Naive B cell (primary cell): ENCODE results near the gene NET1. TPM values are rescaled to one million over a fixed set of nuclear protein-coding genes. Genes with fewer than 3 reads are reported as not detected.
"Not testable (repeated sequence)": the region's sequence is repeated elsewhere in the genome, so short reads cannot be mapped to it uniquely, and the experiment has no call there.

Experiments
- ATAC-seq, 2 donors: fragments of 150-1000 bp; cut with Tn5 transposase; 2 replicates each; pipeline ENCODE4 v1.10.0; 2021; ENCODE audit warnings: low read depth in 2 of 2, mild to moderate bottlenecking in 2 of 2, moderate library complexity in 2 of 2
- DNase-seq: peaks from one replicate; pipeline ENCODE4 v3.0.0; 2022
- H3K27ac Mint-ChIP-seq, 6 donors: one replicate each; pipeline ENCODE4 v1.8.0; 2020 to 2022; ENCODE audit warnings: mild to moderate bottlenecking in 6 of 6, mixed read lengths in 6 of 6, moderate library complexity in 5 of 6, inconsistent platforms in 2 of 6
- H3K27me3 Mint-ChIP-seq, 3 donors: one replicate each; pipeline ENCODE4 v1.8.0; 2021 to 2022; ENCODE audit warnings: mixed read lengths in 3 of 3, mild to moderate bottlenecking in 1 of 3
- H3K36me3 Mint-ChIP-seq, 2 donors: one replicate each; pipeline ENCODE4 v1.8.0; 2020 to 2022; ENCODE audit warnings: mixed read lengths in 2 of 2, inconsistent platforms in 1 of 2, mild to moderate bottlenecking in 1 of 2
- H3K4me1 Mint-ChIP-seq, 3 donors: one replicate each; pipeline ENCODE4 v1.8.0; 2020 to 2022; ENCODE audit warnings: mixed read lengths in 3 of 3, inconsistent platforms in 1 of 3, mild to moderate bottlenecking in 1 of 3, moderate library complexity in 1 of 3
- H3K4me3 Mint-ChIP-seq, 8 donors: one replicate each; pipeline ENCODE4 v1.8.0; 2020 to 2022; ENCODE audit warnings: mild to moderate bottlenecking in 8 of 8, mixed read lengths in 8 of 8, moderate library complexity in 8 of 8, inconsistent platforms in 2 of 8
- H3K9me3 Mint-ChIP-seq, 7 donors: one replicate each; pipeline ENCODE4 v1.8.0; 2020 to 2022; ENCODE audit warnings: mixed read lengths in 7 of 7, mild to moderate bottlenecking in 5 of 7, inconsistent platforms in 2 of 7, moderate library complexity in 1 of 7
- polyA plus RNA-seq, 6 donors: library from polyadenylated mRNA; unstranded; fragments of 300-500 nt; fragmentation: Illumina TruSeq; gene quantifications; one replicate each; pipeline ENCODE4 v1.2.3, GENCODE V29; 2021; ENCODE audit warnings: low read depth in 6 of 6

NET1 gene
- polyA plus RNA-seq, 6 donors from 2014 or later, result 3.7 to 6.0 (median 4.2) TPM; not detected in 1

GRCh38 chr10:5406918-5407317 is 5.4 kb upstream of the NET1 start:
- Mint-ChIP-seq H3K36me3 (peaks cover 0 to 4% of the 10 kb centered on the region in 2 donors), H3K27ac (no peak overlapping the region), H3K9me3 (peaks cover 0 to 15% (median 0%) of the 10 kb centered on the region in 7 donors), H3K27me3 (peaks cover 14 to 28% (median 17%) of the 10 kb centered on the region in 3 donors), H3K4me1 (peaks cover 0 to under 1% (median 0%) of the 10 kb centered on the region in 3 donors), H3K4me3 (no peak overlapping the region)
- DNase-seq (no peak), ATAC-seq (no peak)

- Mint-ChIP-seq H3K9me3 (peaks cover 0 to 15% (median 0%) of the 10 kb centered on the region in 7 donors), H3K27me3 (peaks cover 14 to 24% (median 17%) of the 10 kb centered on the region in 3 donors)
- not testable (repeated sequence) for H3K4me1 Mint-ChIP-seq, H3K27ac Mint-ChIP-seq, H3K36me3 Mint-ChIP-seq, H3K4me3 Mint-ChIP-seq, ATAC-seq, DNase-seq
These were observed 1.6 kb upstream of the NET1 start for GRCh38 chr10:5410787-5411186.

DNA sequence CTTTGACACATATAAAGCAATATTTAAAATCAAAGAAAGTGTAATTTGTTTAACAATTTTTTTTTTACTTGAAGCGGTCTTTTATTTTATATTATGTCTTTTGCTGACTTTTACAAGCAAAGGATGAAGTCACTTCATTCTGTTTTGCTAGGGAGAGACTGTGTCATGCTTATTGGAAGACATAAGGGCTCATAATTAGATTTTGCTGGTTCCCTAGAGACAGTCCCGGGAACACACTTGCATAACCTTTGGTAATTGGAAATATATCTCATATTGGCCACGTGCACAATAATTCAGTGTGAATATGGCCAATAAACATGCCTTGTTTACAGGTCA is 448 bp upstream of the NET1 start:
- H3K4me3 Mint-ChIP-seq, result peak overlapping the region in 6 of 8 donors; percentile 73 to 91 (median 88)
- ATAC-seq (no peak), DNase-seq (no peak)
- H3K4me1 Mint-ChIP-seq, result peaks cover 0 to 5% (median 0%) of the 10 kb centered on the region in 3 donors
- peaks cover 14 to 26% (median 17%) of the 10 kb centered on the region in 3 donors for H3K27me3 Mint-ChIP-seq
- H3K36me3 Mint-ChIP-seq, result peaks cover 0 to 4% of the 10 kb centered on the region in 2 donors
- no peak overlapping the region for H3K27ac Mint-ChIP-seq
- H3K9me3 Mint-ChIP-seq, result peaks cover 0 to 15% (median 0%) of the 10 kb centered on the region in 7 donors

DNA sequence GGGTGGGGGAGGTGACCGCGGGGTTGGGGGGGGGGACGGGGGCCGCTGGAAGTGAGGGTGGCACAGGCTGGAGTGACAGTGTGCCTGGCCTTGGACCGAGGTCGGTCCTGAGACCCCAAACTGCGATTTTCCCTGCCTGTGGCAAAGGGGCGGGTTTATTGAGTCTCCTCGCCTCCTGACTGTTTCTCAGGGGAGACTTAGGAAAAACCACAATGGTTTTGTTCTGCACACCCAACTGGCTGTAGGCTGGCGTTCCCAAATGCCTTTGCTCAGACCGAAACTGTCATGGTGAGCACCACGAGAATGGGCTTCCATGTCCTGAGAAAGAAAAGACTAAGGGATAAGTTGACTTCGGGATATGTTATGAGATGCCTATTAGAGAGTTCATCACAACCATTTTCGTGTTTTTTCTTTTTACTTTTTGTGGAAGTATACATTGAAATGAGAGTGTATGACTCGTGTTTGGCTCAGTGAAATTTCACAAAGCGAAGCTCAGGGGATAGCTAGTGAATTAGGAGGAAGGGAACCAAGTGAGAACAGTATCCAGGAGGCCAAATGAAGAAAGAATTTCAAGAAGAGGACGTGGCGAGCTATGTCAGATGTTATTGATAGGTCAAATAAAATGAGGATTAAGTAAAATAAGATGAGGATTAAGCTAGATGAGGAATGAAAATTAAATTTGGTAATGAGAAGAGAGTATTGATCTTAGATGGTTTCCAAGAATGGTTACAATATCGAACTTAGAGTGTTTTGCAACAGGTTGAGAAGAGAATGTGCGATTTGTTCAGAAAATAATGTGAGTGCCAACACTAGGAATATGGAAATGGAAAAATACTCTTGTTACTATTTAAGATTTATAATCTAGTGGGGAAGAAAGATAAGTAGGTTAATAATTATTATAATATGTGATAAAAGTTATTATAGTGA is 918 bp downstream of the NET1 start:
- Mint-ChIP-seq H3K4me1 (peaks cover 0 to 5% (median 0%) of the 10 kb centered on the region in 3 donors), H3K27ac (no peak overlapping the region), H3K9me3 (peaks cover 0 to 19% (median 2%) of the 10 kb centered on the region in 7 donors), H3K36me3 (peaks cover 0 to 4% of the 10 kb centered on the region in 2 donors), H3K4me3 (no peak overlapping the region), H3K27me3 (peaks cover 14 to 21% (median 17%) of the 10 kb centered on the region in 3 donors)
- DNase-seq (no peak), ATAC-seq (no peak)

DNA sequence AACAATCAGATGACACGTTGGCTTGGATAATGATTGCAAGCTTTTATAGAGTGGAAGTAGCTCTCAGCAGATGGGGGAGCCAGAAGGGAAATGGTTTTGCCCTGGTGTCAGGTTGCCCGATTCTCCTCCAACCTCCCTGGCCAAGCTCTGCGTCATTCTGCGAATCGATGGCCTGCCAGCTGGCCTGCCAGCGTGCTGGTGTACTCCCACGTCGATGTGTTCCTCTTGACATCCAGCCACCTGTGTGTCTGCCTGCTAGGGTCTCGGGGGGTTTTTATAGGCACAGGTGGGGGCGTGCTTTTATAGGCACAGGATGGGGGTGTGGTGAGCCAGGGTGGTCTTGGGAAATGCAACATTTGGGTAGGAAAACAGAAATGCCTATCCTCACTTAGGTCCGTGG is 4.6 kb downstream of the NET1 start:
- peaks cover 0 to 22% (median 9%) of the 10 kb centered on the region in 7 donors for H3K9me3 Mint-ChIP-seq
- no peak for ATAC-seq
- H3K4me1 Mint-ChIP-seq, result peaks cover 0 to 3% (median 0%) of the 10 kb centered on the region in 3 donors
- peak overlapping the region in 1 of 6 donors; percentile 69 for H3K27ac Mint-ChIP-seq
- H3K4me3 Mint-ChIP-seq, result no peak overlapping the region
- DNase-seq, result no peak
- peaks cover 0 to 14% of the 10 kb centered on the region in 2 donors for H3K36me3 Mint-ChIP-seq
- peaks cover 0 to 4% (median 0%) of the 10 kb centered on the region in 3 donors for H3K27me3 Mint-ChIP-seq

DNA sequence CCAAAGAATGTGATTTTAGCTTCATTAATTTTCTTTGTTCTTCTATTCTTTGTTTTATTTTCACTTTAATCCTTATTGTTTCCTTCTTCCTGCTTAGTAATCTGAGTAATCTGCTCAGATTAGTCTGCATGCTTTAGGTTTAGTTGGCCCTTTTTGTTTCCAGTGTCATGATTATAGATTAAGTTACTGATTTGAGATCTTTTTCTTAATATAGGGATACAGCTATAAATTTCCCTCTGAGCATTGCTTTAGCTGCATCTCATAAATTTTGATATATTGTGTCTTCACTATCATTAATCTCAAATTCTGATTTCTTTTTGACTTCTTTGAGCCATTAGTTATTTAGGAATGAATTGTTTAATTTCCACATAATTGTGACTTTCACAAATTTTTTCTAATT is 6.2 kb downstream of the NET1 start:
- peaks cover 4 to 14% of the 10 kb centered on the region in 2 donors for H3K36me3 Mint-ChIP-seq
- H3K4me1 Mint-ChIP-seq, result no peaks in the 10 kb centered on the region
- H3K4me3 Mint-ChIP-seq, result no peak overlapping the region
- peaks cover 0 to 4% (median 0%) of the 10 kb centered on the region in 3 donors for H3K27me3 Mint-ChIP-seq
- peak overlapping the region in 1 of 6 donors; percentile 1 for H3K27ac Mint-ChIP-seq
- H3K9me3 Mint-ChIP-seq, result peaks cover 0 to 22% (median 9%) of the 10 kb centered on the region in 7 donors
- DNase-seq (no peak), ATAC-seq (no peak)

DNA sequence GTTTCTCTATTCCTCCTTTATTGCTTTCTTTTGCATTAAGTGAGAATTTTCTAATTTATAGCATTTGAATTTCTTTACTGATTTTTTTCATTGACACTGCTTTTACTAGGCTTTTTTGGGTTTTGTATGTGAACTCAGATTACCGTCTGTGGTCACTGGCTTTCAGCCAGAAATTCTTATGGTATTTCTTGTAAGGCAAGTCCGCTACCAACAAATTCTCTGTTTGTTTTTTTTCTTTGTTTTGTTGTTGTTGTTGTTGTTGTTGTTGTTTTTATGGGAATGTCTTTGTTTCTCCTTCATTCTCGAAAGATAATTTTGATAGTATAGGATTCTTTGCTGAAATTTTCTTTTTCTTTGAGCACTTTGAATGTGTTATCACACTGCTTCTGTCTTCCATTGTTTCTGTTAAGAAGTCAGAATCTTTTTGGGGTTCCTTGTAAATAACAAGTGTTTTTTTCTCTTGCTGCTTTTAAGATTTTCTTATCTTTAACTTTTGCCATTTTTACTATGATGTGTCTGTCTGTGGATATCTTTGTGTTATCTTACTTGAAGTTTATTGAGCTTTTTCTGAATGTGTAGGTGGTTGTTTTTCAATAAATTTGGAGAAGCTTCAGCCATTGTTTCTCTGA is 7.2 kb downstream of the NET1 start:
- H3K4me3 Mint-ChIP-seq, result no peak overlapping the region
- no peak for ATAC-seq
- DNase-seq, result no peak
- peaks cover 0 to 4% (median 0%) of the 10 kb centered on the region in 3 donors for H3K27me3 Mint-ChIP-seq
- peaks cover 0 to 22% (median 9%) of the 10 kb centered on the region in 7 donors for H3K9me3 Mint-ChIP-seq
- H3K4me1 Mint-ChIP-seq, result no peaks in the 10 kb centered on the region
- H3K27ac Mint-ChIP-seq, result no peak overlapping the region
- peaks cover 4 to 14% of the 10 kb centered on the region in 2 donors for H3K36me3 Mint-ChIP-seq

GRCh38 chr10:5423771-5424170 is 11.4 kb downstream of the NET1 start:
- Mint-ChIP-seq H3K36me3 (peaks cover 4 to 14% of the 10 kb centered on the region in 2 donors), H3K9me3 (peaks cover 0 to 14% (median 5%) of the 10 kb centered on the region in 7 donors), H3K27me3 (no peaks in the 10 kb centered on the region), H3K4me1 (no peaks in the 10 kb centered on the region), H3K27ac (no peak overlapping the region), H3K4me3 (no peak overlapping the region)
- no peak for ATAC-seq
- DNase-seq, result no peak

DNA sequence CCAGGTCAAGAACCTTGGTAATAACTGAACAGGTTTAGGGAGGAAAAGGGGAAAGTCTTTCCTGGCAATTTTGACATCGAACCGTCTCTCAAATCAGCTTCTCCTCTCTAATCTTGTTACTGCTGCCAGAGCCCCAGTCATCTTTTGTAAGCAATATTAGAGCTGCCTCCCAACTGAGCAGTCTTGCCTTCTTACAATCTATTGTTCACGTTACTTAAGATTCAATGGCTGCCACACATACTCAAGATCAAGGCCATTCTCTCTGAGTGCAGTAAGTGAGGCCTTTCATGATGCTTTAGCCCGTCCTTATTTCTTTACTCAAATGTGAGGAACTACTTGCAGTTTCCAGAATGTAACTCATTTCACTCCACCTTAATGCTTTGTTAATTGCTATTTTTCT is 12.4 kb downstream of the NET1 start:
- no peaks in the 10 kb centered on the region for H3K4me1 Mint-ChIP-seq

GRCh38 chr10:5428133-5428532 is 15.8 kb downstream of the NET1 start:
- no peaks in the 10 kb centered on the region for H3K4me1 Mint-ChIP-seq
- peaks cover 0 to 8% (median 3%) of the 10 kb centered on the region in 7 donors for H3K9me3 Mint-ChIP-seq
- H3K27ac Mint-ChIP-seq, result no peak overlapping the region
- no peak overlapping the region for H3K4me3 Mint-ChIP-seq
- no peaks in the 10 kb centered on the region for H3K27me3 Mint-ChIP-seq
- no peak for DNase-seq
- ATAC-seq, result no peak
- peaks cover 0 to 7% of the 10 kb centered on the region in 2 donors for H3K36me3 Mint-ChIP-seq

More for the DNA sequence above, 12.4 kb downstream of the NET1 start:
- DNase-seq, result no peak
- H3K27me3 Mint-ChIP-seq, result no peaks in the 10 kb centered on the region
- no peak overlapping the region for H3K27ac Mint-ChIP-seq
- no peak for ATAC-seq
- H3K36me3 Mint-ChIP-seq, result peaks cover 4 to 5% of the 10 kb centered on the region in 2 donors
- H3K9me3 Mint-ChIP-seq, result peaks cover 0 to 4% (median 0%) of the 10 kb centered on the region in 7 donors
- no peak overlapping the region for H3K4me3 Mint-ChIP-seq

DNA sequence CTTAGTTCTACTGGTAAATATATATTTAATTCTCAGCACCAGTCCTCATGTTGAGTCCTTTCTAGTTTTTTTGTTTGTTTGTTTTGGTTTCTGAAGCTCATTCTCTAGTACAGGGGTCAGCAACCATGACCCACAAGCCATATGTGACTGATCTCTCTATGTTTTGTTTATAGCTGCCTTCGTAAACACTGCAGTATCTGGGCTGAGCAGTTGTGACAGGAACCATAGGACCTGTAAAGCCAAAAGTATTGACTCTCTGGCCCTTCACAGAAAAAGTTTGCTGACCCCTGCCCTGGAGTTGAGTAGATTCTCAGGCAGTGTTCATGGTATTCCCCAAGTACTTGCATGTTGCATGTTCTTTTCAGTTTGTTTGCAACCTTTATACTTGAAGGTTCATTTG is 20.8 kb downstream of the NET1 start:
- DNase-seq (no peak), ATAC-seq (no peak)
- Mint-ChIP-seq H3K9me3 (peaks cover 0 to 8% (median 3%) of the 10 kb centered on the region in 7 donors), H3K4me3 (no peak overlapping the region), H3K27ac (no peak overlapping the region), H3K36me3 (peaks cover 0 to 7% of the 10 kb centered on the region in 2 donors), H3K27me3 (no peaks in the 10 kb centered on the region), H3K4me1 (no peaks in the 10 kb centered on the region)

DNA sequence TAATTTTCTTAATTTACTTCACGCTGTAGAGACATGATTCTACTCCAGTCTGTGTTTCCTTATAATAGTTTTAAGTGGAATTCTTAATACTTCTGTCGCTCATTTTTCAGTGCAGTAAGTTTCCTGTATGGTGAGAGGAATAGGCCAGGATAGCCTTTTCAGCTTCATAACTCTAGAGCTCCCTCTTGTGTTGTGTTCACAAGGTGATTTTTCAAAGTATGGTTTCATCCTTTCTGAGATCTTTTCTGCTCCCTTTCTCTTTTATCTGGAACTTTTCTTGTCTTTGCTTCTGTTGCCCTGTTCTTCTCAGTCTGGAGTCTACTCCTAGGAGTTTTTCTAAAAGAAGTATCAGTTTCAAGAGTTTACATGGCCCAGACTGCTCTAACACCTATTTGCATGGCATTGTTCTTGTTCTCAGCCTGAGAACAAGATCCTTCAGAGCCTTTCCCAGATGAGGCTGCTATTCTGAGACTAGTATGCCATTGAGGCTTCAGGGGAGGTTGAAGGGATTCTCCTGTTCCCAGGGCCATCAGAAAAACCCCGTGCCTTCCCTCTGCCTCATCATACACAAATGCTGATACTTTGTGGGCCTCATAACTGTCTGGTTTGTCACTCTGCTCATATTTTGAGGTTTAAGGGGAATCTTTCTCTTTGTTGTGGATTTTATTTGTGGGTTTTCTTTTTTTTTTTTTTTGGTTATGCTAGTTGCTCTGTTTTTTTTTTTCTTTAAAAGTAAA is 21.8 kb downstream of the NET1 start:
- H3K27me3 Mint-ChIP-seq, result no peaks in the 10 kb centered on the region
- ATAC-seq, result no peak
- no peak for DNase-seq
- peak overlapping the region in 1 of 6 donors; percentile 58 for H3K27ac Mint-ChIP-seq
- no peaks in the 10 kb centered on the region for H3K4me1 Mint-ChIP-seq
- H3K9me3 Mint-ChIP-seq, result peaks cover 0 to 8% (median 3%) of the 10 kb centered on the region in 7 donors
- H3K4me3 Mint-ChIP-seq, result no peak overlapping the region
- peaks cover 0 to 7% of the 10 kb centered on the region in 2 donors for H3K36me3 Mint-ChIP-seq

DNA sequence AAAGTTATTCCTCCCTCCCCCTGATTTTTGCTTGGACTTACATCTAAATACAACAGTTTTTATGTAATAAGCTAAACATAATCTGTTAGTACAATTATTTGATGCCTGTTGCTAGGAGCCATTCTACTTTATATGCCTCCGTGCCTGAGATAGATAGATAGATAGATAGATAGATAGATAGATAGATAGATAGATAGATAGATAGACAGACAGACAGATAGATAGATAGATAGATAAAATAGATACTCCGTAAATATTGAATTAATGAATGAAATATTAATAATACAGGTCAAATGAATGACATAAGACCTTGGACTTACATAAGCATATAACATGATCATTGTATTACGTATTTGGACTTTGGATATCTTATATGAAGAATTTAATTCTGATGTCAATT is 23.0 kb downstream of the NET1 start:
- DNase-seq, result no peak
- Mint-ChIP-seq H3K4me3 (no peak overlapping the region), H3K4me1 (no peaks in the 10 kb centered on the region), H3K9me3 (peaks cover 0 to 8% (median 3%) of the 10 kb centered on the region in 7 donors), H3K27me3 (no peaks in the 10 kb centered on the region), H3K27ac (no peak overlapping the region), H3K36me3 (peaks cover 0 to 7% of the 10 kb centered on the region in 2 donors)
- no peak for ATAC-seq
